ENCODE measurements around the gene SCFD1.

Gene SCFD1

GRCh38 chr14:30759172-30760125 lies 137.3 kb downstream of the SCFD1 start:
- no peak for DNase-seq

GRCh38 chr14:30763891-30764290 lies 141.8 kb downstream of the SCFD1 start:
- no peak for DNase-seq

DNA sequence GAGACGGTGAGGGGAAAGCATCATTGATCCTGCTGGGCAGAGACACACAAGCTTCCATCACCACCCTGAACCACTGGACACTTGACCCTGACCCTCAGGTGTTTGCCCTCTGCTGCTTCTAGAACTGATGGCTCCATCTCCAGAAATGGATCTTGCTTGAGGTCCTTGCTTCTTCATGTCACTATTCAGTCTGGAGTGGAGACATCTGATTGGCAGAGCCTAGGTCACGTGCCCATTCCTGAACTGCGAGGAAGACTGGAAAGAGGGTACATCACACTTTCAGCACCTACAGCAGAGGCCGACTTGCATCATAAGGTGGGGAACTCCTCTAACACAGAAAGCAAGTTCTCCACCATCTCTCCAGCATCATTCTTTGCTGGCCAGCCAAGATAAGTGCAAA lies 145.5 kb downstream of the SCFD1 start:
- no peak for DNase-seq

DNA sequence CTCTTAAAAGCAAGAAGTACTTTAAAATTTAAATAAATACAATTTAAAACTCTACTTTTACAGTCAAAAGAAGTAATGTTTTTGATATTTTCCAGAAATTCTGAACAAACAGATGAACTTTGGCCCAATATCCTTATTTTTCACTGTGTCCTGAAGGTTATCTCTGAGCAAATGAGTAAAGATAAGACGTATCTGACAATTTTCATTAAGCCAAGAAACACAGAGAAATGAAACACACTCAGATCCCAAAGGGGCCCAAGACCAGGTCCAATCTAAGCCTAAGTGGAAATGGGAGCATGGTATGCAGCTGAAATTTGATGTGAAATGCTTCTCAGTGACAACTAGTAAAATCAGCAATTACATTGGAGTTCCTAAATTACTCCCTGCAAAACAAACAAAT lies 146.7 kb downstream of the SCFD1 start:
- no peak for DNase-seq

- no peak for DNase-seq
Observed at GRCh38 chr14:30770376-30770775, 148.3 kb downstream of the SCFD1 start.

DNA sequence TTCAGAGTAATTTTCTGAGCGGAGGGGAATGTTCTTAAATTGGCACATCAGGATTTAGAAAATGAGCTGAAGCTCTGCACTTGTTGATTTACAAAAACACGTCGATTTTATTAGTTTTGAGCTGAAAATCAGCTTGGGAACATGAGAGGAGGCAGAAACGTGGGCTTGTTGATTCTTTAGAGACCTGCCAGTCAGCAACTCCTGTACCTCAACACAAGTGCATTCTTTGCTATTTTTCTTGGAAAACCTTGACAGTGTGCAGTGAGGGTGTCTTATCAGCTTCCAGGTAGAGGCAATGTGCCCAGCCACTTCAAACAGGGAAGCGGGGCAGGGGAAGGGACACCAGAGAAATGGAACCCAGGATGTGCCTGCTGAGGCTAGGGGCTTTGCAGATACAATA lies 149.5 kb downstream of the SCFD1 start:
- DNase-seq: no peak

DNA sequence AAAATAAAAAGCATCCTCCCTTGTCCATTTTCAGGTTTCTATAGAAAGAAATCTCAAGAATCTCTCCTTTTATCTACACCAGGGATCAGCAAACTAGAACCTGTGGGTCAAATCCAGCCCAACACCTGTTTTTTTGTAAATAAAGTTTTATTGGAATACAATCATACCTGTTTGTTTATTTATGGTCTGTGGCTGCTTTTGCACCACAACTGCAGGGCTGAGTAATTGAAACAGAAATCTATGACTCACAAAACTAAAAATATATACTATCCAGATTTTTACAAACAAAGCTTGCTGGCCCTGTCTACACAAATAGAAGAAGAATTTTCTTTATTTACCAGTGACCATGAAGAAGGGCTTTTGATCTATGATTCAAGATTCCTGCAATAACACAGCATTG lies 157.1 kb downstream of the SCFD1 start:
- no peak for DNase-seq

All from activated CD4-positive, CD25-positive, alpha-beta regulatory T cell treated with anti-CD3 and anti-CD28 coated beads, Interleukin-2, amount 50 U/mL, for 72 hours (primary cell).